ENCODE measurements around the gene PKD2L1.

DNA sequence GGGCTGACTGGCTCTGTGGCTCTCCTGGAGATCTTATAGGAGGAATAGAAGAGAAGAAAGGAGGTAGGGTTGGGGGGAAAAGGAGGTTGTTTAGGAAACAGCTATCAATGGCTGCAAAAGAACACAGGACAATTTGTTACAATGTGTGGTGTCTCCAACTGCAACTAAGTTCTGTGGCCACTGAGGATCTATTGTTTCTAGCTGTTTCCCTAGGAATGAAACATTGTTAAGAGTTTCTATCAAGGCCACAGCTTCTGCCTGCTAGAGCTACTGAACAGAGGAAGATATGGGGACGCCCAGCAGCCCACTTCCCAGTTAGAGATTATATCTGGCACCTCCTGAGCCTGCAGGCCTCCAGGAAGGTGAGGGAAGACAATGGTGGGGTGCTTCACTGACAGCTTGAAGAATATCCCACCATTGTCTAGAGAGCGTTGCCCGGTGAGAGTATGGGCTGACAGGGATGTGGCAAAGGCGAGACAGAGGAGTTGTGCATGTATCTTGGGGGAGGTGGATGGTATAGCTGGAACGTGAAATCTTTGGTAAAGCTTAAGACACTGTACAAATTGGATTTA lies 21.0 kb upstream of the PKD2L1 start:
- TF ChIP-seq, protein P1, sequence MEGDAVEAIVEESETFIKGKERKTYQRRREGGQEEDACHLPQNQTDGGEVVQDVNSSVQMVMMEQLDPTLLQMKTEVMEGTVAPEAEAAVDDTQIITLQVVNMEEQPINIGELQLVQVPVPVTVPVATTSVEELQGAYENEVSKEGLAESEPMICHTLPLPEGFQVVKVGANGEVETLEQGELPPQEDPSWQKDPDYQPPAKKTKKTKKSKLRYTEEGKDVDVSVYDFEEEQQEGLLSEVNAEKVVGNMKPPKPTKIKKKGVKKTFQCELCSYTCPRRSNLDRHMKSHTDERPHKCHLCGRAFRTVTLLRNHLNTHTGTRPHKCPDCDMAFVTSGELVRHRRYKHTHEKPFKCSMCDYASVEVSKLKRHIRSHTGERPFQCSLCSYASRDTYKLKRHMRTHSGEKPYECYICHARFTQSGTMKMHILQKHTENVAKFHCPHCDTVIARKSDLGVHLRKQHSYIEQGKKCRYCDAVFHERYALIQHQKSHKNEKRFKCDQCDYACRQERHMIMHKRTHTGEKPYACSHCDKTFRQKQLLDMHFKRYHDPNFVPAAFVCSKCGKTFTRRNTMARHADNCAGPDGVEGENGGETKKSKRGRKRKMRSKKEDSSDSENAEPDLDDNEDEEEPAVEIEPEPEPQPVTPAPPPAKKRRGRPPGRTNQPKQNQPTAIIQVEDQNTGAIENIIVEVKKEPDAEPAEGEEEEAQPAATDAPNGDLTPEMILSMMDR (IDR thresholded peaks at IDR 0.05; ENCODE audit: poor library complexity, severe bottlenecking) = no peak
- TF ChIP-seq POLR2AphosphoS5 (IDR thresholded peaks at IDR 0.05) (no peak), SMC3 (conservative IDR thresholded peaks at IDR 0.05; ENCODE audit: poor library complexity) (no peak), MXI1 (conservative IDR thresholded peaks at IDR 0.05; ENCODE audit: poor library complexity, severe bottlenecking) (no peak), EZH2 (IDR thresholded peaks at IDR 0.05; ENCODE audit: borderline replicate concordance, insufficient read depth, low read length, poor library complexity, severe bottlenecking) (no peak), EP300 (conservative IDR thresholded peaks at IDR 0.05; ENCODE audit: poor library complexity, severe bottlenecking) (no peak)
- TF ChIP-seq, protein P2, sequence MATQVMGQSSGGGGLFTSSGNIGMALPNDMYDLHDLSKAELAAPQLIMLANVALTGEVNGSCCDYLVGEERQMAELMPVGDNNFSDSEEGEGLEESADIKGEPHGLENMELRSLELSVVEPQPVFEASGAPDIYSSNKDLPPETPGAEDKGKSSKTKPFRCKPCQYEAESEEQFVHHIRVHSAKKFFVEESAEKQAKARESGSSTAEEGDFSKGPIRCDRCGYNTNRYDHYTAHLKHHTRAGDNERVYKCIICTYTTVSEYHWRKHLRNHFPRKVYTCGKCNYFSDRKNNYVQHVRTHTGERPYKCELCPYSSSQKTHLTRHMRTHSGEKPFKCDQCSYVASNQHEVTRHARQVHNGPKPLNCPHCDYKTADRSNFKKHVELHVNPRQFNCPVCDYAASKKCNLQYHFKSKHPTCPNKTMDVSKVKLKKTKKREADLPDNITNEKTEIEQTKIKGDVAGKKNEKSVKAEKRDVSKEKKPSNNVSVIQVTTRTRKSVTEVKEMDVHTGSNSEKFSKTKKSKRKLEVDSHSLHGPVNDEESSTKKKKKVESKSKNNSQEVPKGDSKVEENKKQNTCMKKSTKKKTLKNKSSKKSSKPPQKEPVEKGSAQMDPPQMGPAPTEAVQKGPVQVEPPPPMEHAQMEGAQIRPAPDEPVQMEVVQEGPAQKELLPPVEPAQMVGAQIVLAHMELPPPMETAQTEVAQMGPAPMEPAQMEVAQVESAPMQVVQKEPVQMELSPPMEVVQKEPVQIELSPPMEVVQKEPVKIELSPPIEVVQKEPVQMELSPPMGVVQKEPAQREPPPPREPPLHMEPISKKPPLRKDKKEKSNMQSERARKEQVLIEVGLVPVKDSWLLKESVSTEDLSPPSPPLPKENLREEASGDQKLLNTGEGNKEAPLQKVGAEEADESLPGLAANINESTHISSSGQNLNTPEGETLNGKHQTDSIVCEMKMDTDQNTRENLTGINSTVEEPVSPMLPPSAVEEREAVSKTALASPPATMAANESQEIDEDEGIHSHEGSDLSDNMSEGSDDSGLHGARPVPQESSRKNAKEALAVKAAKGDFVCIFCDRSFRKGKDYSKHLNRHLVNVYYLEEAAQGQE (IDR thresholded peaks at IDR 0.05; ENCODE audit: borderline replicate concordance) = no peak
